OCI-LY7 (cell line): ENCODE measurements around the gene NCAPG.

Experiments used
- CTCF ChIP-seq: fragments of 200-600 bp; sonication (generic); conservative IDR thresholded peaks from 2 replicates; pipeline ENCODE4 v1.5.1; 2014; ENCODE audit warnings: mild to moderate bottlenecking, antibody characterized with exemption, low read length, moderate library complexity, mixed read lengths
- EZH2phosphoT487 ChIP-seq: fragments of 200-600 bp; sonication (generic); IDR thresholded peaks from 2 replicates; pipeline ENCODE4 v1.6.1; 2018; ENCODE audit warnings: low read depth, borderline replicate concordance, mild to moderate bottlenecking, mixed run types, antibody characterized with exemption, low read length, moderate library complexity, mixed read lengths

- TF ChIP-seq EZH2phosphoT487, result no peak
- TF ChIP-seq CTCF, result no peak
These were observed 46.8 kb upstream of the NCAPG start for GRCh38 chr4:17763931-17764330.
